CD4-positive, alpha-beta memory T cell (primary cell): ENCODE data around the gene FAM83D. TPM values are rescaled to one million over a fixed set of nuclear protein-coding genes. Genes with fewer than 3 reads are reported as not detected.
A peak's percentile ranks its signal among the peaks of the same experiment; 100 is the strongest.

Source experiments
- CTCF ChIA-PET: fragments of 350-600 bp; sonication (Branson Sonifier 250); formaldehyde crosslinking; loops from one replicate; lab custom pipeline; 2021; ENCODE audit warnings: inconsistent platforms; ENCODE audit not compliant: partially characterized antibody; lab: Charles Lee
- POLR2A ChIA-PET: fragments of 350-600 bp; sonication (Branson Sonifier 250); formaldehyde crosslinking; loops from one replicate; lab custom pipeline; 2021; ENCODE audit not compliant: partially characterized antibody; lab: Charles Lee
- DNase-seq, 5 donors: peaks; one replicate each; pipeline versions ENCODE4 v3.0.0 to v3.0.0-alpha.2; 2020 to 2022; ENCODE audit warnings: mixed read lengths in 1 of 5
- H3K27ac ChIP-seq: one replicate; pipeline ENCODE4 v1.7.0; 2013; ENCODE audit warnings: low read depth, low read length
- H3K27me3 ChIP-seq: 2 replicates; pipeline ENCODE4 v1.7.0; 2013; ENCODE audit warnings: mild to moderate bottlenecking, low read length, moderate library complexity; ENCODE audit not compliant: insufficient read depth
- H3K36me3 ChIP-seq: 2 replicates; pipeline ENCODE4 v1.7.0; 2013; ENCODE audit warnings: mild to moderate bottlenecking, low read length, moderate library complexity; ENCODE audit not compliant: insufficient read depth
- H3K4me1 ChIP-seq: 2 replicates; pipeline ENCODE4 v1.7.0; 2013; ENCODE audit warnings: mild to moderate bottlenecking, low read length, moderate library complexity; ENCODE audit not compliant: insufficient read depth
- H3K4me3 ChIP-seq, 2 donors: one replicate each; pipeline ENCODE4 v1.7.0; 2013; ENCODE audit warnings: low read length in 2 of 2, mild to moderate bottlenecking in 1 of 2
- H3K9me3 ChIP-seq, 2 donors: one replicate each; pipeline ENCODE4 v1.7.0; 2013; ENCODE audit warnings: low read length in 2 of 2, control low read depth in 1 of 2; ENCODE audit not compliant: control insufficient read depth in 1 of 2
- H3K27ac Mint-ChIP-seq, 7 donors: one replicate each; pipeline ENCODE4 v1.8.0; 2020 to 2021; ENCODE audit warnings: mixed read lengths in 7 of 7, mild to moderate bottlenecking in 6 of 7, inconsistent platforms in 3 of 7, moderate library complexity in 3 of 7
- H3K27me3 Mint-ChIP-seq, 2 donors: one replicate each; pipeline ENCODE4 v1.8.0; 2020 to 2021; ENCODE audit warnings: mixed read lengths in 2 of 2
- H3K36me3 Mint-ChIP-seq, 2 donors: one replicate each; pipeline ENCODE4 v1.8.0; 2020 to 2021; ENCODE audit warnings: mixed read lengths in 2 of 2, inconsistent platforms in 1 of 2, mild to moderate bottlenecking in 1 of 2
- H3K4me1 Mint-ChIP-seq, 4 donors: one replicate each; pipeline ENCODE4 v1.8.0; 2020 to 2021; ENCODE audit warnings: mixed read lengths in 4 of 4, mild to moderate bottlenecking in 1 of 4
- H3K4me3 Mint-ChIP-seq, 8 donors: one replicate each; pipeline ENCODE4 v1.8.0; 2020 to 2021; ENCODE audit warnings: mixed read lengths in 8 of 8, mild to moderate bottlenecking in 7 of 8, moderate library complexity in 6 of 8, inconsistent platforms in 3 of 8
- H3K9me3 Mint-ChIP-seq, 8 donors: one replicate each; pipeline ENCODE4 v1.8.0; 2020 to 2021; ENCODE audit warnings: mixed read lengths in 8 of 8, mild to moderate bottlenecking in 5 of 8, inconsistent platforms in 3 of 8, moderate library complexity in 1 of 8
- intact Hi-C: fragments of 100-400 bp; cut with micrococcal nuclease; formaldehyde crosslinking; loops from one replicate; pipeline ENCODE4 v1.15.1; 2023
- polyA plus RNA-seq, 2 donors: library from polyadenylated mRNA; unstranded; fragments of 300-500 nt; fragmentation: Illumina TruSeq; gene quantifications; one replicate each; pipeline ENCODE4 v1.2.3, GENCODE V29; 2021
- total RNA-seq, 2 experiments: library from RNA; stranded (reverse); gene quantifications; one replicate each; pipeline ENCODE4 v1.2.3, GENCODE V29; 2021

The FAM83D gene
- total and polyA plus RNA-seq, 4 experiments from 2014 or later: 0.93 to 1.5 (median 1.3) TPM

DNA sequence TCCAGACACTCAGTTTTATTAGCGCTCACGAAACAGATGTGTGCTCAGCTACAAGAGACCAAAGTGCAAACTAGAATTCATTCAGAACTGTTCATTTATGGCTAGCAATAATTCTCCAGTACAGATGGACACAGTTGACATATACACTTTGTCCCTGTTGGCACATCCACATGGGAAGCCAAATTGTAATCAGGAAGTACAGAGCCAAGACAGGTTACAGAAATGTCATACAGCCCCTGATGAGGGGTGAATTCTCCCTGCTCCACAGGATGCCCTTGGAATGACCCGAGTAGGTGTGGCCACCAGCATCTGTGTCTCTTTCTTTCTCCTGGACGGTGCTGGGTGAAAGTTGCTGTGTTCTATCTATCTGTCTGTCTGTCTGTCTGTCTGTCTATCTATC is 43.5 kb downstream of the FAM83D start:
- peaks cover 5 to 11% (median 6%) of the 10 kb centered on the region in 4 donors for H3K4me1 Mint-ChIP-seq
- no peaks in the 10 kb centered on the region for H3K9me3 ChIP-seq
- H3K27ac ChIP-seq: no peak overlapping the region
- no peaks in the 10 kb centered on the region for H3K4me1 ChIP-seq
- ChIA-PET CTCF (interaction anchor here (1.0 kb wide), 1 partner anchor 219 kb away, joined by 3 read pairs; no protein-coding TSS in a partner anchor), POLR2A (no interaction called here)
- no peaks in the 10 kb centered on the region for H3K9me3 Mint-ChIP-seq
- H3K27me3 ChIP-seq: no peaks in the 10 kb centered on the region
- H3K36me3 ChIP-seq: peaks cover 19% of the 10 kb centered on the region
- H3K4me3 Mint-ChIP-seq: no peak overlapping the region
- intact Hi-C loops: no loop called here
- H3K27ac Mint-ChIP-seq: no peak overlapping the region
- no peak for DNase-seq
- no peak overlapping the region for H3K4me3 ChIP-seq
- H3K36me3 Mint-ChIP-seq: peaks cover 40 to 59% of the 10 kb centered on the region in 2 donors
- H3K27me3 Mint-ChIP-seq: no peaks in the 10 kb centered on the region

DNA sequence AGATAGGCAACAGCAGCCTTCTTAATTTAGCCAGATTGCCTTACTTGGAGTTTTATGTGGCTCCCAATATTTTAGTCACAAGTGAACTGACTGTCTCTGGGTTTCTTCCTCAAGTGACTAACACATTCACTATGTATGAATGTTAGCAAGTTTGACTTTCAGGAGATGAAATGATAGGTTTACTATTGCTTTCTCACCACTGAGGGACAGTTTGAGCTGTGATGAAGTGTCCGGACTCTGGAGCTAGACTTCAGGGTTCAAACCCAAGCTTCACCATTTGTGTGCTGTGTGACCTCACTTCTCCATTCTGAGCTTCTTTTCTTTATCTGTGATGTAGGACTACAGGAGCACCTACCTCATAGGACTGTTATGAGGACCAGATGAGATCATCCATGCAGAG is 44.1 kb downstream of the FAM83D start:
- ChIA-PET POLR2A (interaction anchor here (1.1 kb wide), 1 partner anchor 8 kb away, joined by 4 read pairs; the partner anchor contains the start of gene DHX35), CTCF (interaction anchor here (1.4 kb wide), 1 partner anchor 8 kb away, joined by 5 read pairs; the partner anchor contains the start of gene DHX35)
- H3K4me1 ChIP-seq: no peaks in the 10 kb centered on the region
- H3K27ac ChIP-seq: no peak overlapping the region
- H3K27me3 Mint-ChIP-seq: no peaks in the 10 kb centered on the region
- peaks cover under 1 to 11% (median 6%) of the 10 kb centered on the region in 4 donors for H3K4me1 Mint-ChIP-seq
- H3K9me3 Mint-ChIP-seq: no peaks in the 10 kb centered on the region
- H3K4me3 Mint-ChIP-seq: no peak overlapping the region
- peaks cover 21% of the 10 kb centered on the region for H3K36me3 ChIP-seq
- H3K4me3 ChIP-seq: no peak overlapping the region
- intact Hi-C loops: no loop called here
- DNase-seq: no peak
- H3K9me3 ChIP-seq: no peaks in the 10 kb centered on the region
- peaks cover 43 to 59% of the 10 kb centered on the region in 2 donors for H3K36me3 Mint-ChIP-seq
- no peaks in the 10 kb centered on the region for H3K27me3 ChIP-seq
- H3K27ac Mint-ChIP-seq: no peak overlapping the region

DNA sequence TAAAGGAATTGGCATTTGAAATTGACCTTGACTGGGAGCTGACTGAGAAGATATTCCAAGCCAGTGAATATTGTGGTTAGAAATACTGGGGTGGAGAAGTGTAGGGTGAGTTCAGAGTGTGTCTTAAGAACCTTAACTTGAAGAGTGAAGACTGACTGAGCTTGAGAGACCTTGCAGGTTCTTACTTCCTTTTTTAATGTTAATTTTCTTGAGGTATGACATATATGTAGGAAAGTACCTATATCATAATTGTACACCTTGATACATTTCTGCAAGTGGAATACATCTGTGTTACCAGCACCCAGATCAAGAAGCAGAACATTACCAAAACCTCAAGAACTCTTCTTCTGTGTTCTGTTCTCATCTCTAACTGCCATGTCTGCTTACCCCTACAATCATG is 46.9 kb downstream of the FAM83D start:
- Mint-ChIP-seq H3K27ac (no peak overlapping the region), H3K4me1 (peaks cover 0 to 9% (median 4%) of the 10 kb centered on the region in 4 donors), H3K36me3 (peaks cover 43 to 50% of the 10 kb centered on the region in 2 donors), H3K9me3 (no peaks in the 10 kb centered on the region), H3K4me3 (no peak overlapping the region), H3K27me3 (no peaks in the 10 kb centered on the region)
- Histone ChIP-seq H3K36me3 (peaks cover 23% of the 10 kb centered on the region), H3K9me3 (no peaks in the 10 kb centered on the region), H3K27me3 (no peaks in the 10 kb centered on the region), H3K4me1 (no peaks in the 10 kb centered on the region), H3K4me3 (no peak overlapping the region), H3K27ac (no peak overlapping the region)
- ChIA-PET POLR2A (interaction anchor here (1.0 kb wide), 1 partner anchor 10 kb away, joined by 3 read pairs; no protein-coding TSS in a partner anchor), CTCF (interaction anchor here (1.0 kb wide), 1 partner anchor 10 kb away, joined by 3 read pairs; no protein-coding TSS in a partner anchor)
- intact Hi-C loops: no loop called here
- DNase-seq: no peak

DNA sequence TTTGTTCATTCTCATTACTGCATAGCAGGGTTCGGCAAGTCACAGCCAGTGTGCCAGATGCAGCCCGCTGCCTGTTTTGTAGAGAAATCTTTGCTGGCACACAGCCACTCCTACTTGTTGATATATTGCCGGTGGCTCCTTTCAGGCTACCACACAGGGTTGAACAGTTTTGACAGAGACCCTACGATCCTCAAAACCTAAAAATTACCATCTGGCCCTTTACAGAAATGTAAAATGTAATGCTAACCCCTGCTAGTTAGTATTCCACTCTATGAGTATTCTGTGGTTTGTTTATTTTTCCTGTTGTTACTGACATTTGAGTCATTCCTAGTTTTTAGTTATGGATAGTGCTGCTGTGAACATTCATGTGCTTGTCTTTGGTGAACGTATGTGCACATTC is 47.4 kb downstream of the FAM83D start:
- ChIA-PET POLR2A (no interaction called here), CTCF (no interaction called here)
- no peak overlapping the region for H3K27ac Mint-ChIP-seq
- Histone ChIP-seq H3K36me3 (peaks cover 23% of the 10 kb centered on the region), H3K9me3 (no peaks in the 10 kb centered on the region), H3K4me3 (no peak overlapping the region), H3K27me3 (no peaks in the 10 kb centered on the region), H3K4me1 (no peaks in the 10 kb centered on the region), H3K27ac (no peak overlapping the region)
- intact Hi-C loops: no loop called here
- no peaks in the 10 kb centered on the region for H3K9me3 Mint-ChIP-seq
- H3K36me3 Mint-ChIP-seq: peaks cover 43 to 50% of the 10 kb centered on the region in 2 donors
- H3K4me1 Mint-ChIP-seq: peaks cover 0 to 9% (median 4%) of the 10 kb centered on the region in 4 donors
- no peaks in the 10 kb centered on the region for H3K27me3 Mint-ChIP-seq
- no peak for DNase-seq
- H3K4me3 Mint-ChIP-seq: no peak overlapping the region

DNA sequence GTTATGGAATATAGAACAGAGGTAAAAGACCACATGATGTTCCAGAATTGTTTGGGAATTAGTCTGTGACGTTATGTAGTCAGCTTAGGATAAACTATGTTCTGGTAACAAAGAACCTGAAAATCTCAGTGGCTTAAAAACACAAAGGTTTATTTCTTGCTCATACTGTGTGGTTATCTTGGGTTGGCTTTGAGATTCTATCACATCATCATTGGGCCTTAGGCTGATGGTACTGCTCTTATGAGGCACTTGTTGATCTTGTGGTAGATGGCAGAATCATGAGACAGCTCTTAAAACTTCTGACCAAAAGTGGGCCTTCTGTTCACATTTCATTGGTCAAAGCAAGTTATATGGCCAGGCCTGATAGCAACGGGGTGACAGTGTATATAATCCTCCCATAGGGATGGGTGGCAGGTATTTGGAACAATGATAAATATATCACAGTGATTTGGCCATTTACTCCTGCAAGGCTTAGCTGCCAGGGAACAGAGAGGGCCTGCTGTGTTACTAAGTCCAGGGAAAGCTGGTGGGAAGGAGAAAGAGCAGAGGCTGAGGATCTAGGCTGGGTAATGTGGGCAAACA is 49.4 kb downstream of the FAM83D start:
- no peak overlapping the region for H3K27ac ChIP-seq
- ChIA-PET POLR2A (interaction anchor here (0.7 kb wide), 1 partner anchor 13 kb away, joined by 3 read pairs; the partner anchor contains the start of gene DHX35), CTCF (no interaction called here)
- Mint-ChIP-seq H3K36me3 (peaks cover 32 to 33% of the 10 kb centered on the region in 2 donors), H3K4me3 (no peak overlapping the region), H3K27ac (no peak overlapping the region), H3K27me3 (no peaks in the 10 kb centered on the region), H3K9me3 (peaks cover 0 to 3% (median 0%) of the 10 kb centered on the region in 8 donors), H3K4me1 (peaks cover 0 to 10% (median 5%) of the 10 kb centered on the region in 4 donors)
- no peaks in the 10 kb centered on the region for H3K4me1 ChIP-seq
- DNase-seq: no peak
- H3K4me3 ChIP-seq: no peak overlapping the region
- H3K9me3 ChIP-seq: no peaks in the 10 kb centered on the region
- peaks cover 12% of the 10 kb centered on the region for H3K36me3 ChIP-seq
- no peaks in the 10 kb centered on the region for H3K27me3 ChIP-seq
- intact Hi-C loops: no loop called here

DNA sequence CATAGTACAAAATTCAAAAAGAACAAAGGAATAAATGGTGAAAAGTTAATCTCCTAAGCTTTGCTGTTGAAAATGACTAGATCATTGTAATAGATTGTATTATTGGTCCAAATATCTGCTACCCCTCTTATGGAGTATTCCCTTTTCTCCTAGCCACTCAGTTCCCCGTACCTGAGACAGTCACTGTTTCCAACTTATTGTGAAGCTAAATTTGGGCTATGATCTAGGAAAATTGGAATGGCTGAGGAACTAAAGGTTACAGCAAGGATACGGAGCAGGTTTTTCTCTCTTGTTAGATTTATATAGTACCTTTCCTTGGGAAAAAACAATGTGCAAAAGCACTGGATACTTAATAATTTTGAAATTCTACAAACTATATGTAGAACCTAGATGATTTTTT is 53.2 kb downstream of the FAM83D start:
- no peak for DNase-seq
- Histone ChIP-seq H3K27ac (no peak overlapping the region), H3K9me3 (no peaks in the 10 kb centered on the region), H3K27me3 (no peaks in the 10 kb centered on the region), H3K4me3 (no peak overlapping the region), H3K36me3 (peaks cover 4% of the 10 kb centered on the region), H3K4me1 (no peaks in the 10 kb centered on the region)
- Mint-ChIP-seq H3K36me3 (peaks cover 20 to 26% of the 10 kb centered on the region in 2 donors), H3K27ac (no peak overlapping the region), H3K9me3 (peaks cover 0 to 3% (median 0%) of the 10 kb centered on the region in 8 donors), H3K4me3 (no peak overlapping the region), H3K4me1 (peaks cover 0 to 8% (median 3%) of the 10 kb centered on the region in 4 donors), H3K27me3 (no peaks in the 10 kb centered on the region)
- intact Hi-C loops: no loop called here
- POLR2A ChIA-PET: no interaction called here
- CTCF ChIA-PET: interaction anchor here (0.9 to 1.4 kb wide), 2 partner anchors 17 to 71 kb away, joined by 4 to 5 read pairs; partner anchors contain the start of gene DHX35

DNA sequence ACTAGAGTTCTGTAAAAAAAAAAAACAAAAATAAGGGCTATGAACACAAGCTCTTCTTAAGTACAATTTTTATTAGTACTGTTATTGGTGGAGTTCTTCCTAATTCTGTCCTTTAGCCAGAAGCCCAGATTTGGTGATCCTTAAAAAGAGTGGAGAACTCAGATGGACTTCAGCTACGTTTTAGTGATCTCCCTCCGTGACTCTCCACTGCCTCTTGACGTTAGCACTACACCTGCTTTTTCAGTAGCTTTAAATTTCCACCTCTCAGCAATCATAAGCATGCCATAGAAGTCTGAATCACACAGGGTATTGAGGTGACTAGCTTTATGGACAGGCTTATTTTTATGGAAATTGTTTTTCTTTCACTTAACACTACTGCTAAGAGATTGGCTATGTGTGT is 53.6 kb downstream of the FAM83D start:
- Mint-ChIP-seq H3K4me1 (peaks cover 0 to 7% (median 2%) of the 10 kb centered on the region in 4 donors), H3K36me3 (peaks cover 16 to 22% of the 10 kb centered on the region in 2 donors), H3K27ac (peak overlapping the region in 1 of 7 donors; percentile 10), H3K9me3 (peaks cover 0 to 3% (median 0%) of the 10 kb centered on the region in 8 donors), H3K27me3 (no peaks in the 10 kb centered on the region), H3K4me3 (no peak overlapping the region)
- Histone ChIP-seq H3K4me1 (no peaks in the 10 kb centered on the region), H3K27me3 (no peaks in the 10 kb centered on the region), H3K27ac (no peak overlapping the region), H3K9me3 (no peaks in the 10 kb centered on the region), H3K4me3 (no peak overlapping the region), H3K36me3 (peaks cover 4% of the 10 kb centered on the region)
- intact Hi-C loops: no loop called here
- CTCF ChIA-PET: interaction anchor here (0.9 kb wide), 1 partner anchor 71 kb away, joined by 4 read pairs; no protein-coding TSS in a partner anchor
- DNase-seq: no peak
- POLR2A ChIA-PET: no interaction called here
